Fibroblast of lung (primary cell): ENCODE data around the gene PAK4. TPM values are rescaled to one million over a fixed set of nuclear protein-coding genes. Genes with fewer than 3 reads are reported as not detected.

Experiments used
- DNase-seq, 2 donors: peaks; one replicate each; pipeline versions ENCODE4 v3.0.0 to v3.0.0-alpha.2; 2010; ENCODE audit warnings: low read depth in 2 of 2
- H2AFZ ChIP-seq: 2 replicates; pipeline ENCODE4 v1.5.1; 2012; ENCODE audit warnings: low read length, control low read depth, inconsistent platforms
- H3K27ac ChIP-seq: 2 replicates; pipeline ENCODE4 v1.5.1; 2011; ENCODE audit warnings: low read length, control low read depth; ENCODE audit not compliant: insufficient read depth
- H3K27me3 ChIP-seq: 2 replicates; pipeline ENCODE4 v1.5.1; 2011; ENCODE audit warnings: mild to moderate bottlenecking, low read length; ENCODE audit not compliant: control insufficient read depth, insufficient read depth
- H3K36me3 ChIP-seq: 2 replicates; pipeline ENCODE4 v1.5.1; 2011; ENCODE audit warnings: low read length; ENCODE audit not compliant: control insufficient read depth, insufficient read depth
- H3K4me1 ChIP-seq: 2 replicates; pipeline ENCODE4 v1.5.1; 2011; ENCODE audit warnings: low read length; ENCODE audit not compliant: control insufficient read depth, insufficient read depth; ENCODE audit errors: extremely low read depth
- H3K4me2 ChIP-seq: 2 replicates; pipeline ENCODE4 v1.5.1; 2011; ENCODE audit warnings: low read length, control low read depth; ENCODE audit not compliant: insufficient read depth; ENCODE audit errors: extremely low read depth
- H3K4me3 ChIP-seq, 4 experiments: fragments of 200-600 bp in 1 of 4; sonication (generic) in 1 of 4; replicated peaks in 1 of 4; 2 replicates each; pipeline ENCODE4 v1.5.1; 2011 to 2016; ENCODE audit warnings: low read length in 4 of 4, low read depth in 3 of 4, mild to moderate bottlenecking in 3 of 4, control low read depth in 2 of 4, inconsistent platforms in 1 of 4, mixed read lengths in 1 of 4; ENCODE audit not compliant: insufficient read depth in 1 of 4; ENCODE audit errors: control extremely low read depth in 1 of 4
- H3K79me2 ChIP-seq: 2 replicates; pipeline ENCODE4 v1.5.1; 2012; ENCODE audit warnings: mild to moderate bottlenecking, low read length, inconsistent platforms; ENCODE audit not compliant: control insufficient read depth, insufficient read depth
- H3K9ac ChIP-seq: 2 replicates; pipeline ENCODE4 v1.5.1; 2011; ENCODE audit warnings: mild to moderate bottlenecking, low read length, control low read depth; ENCODE audit not compliant: insufficient read depth
- H3K9me3 ChIP-seq: 2 replicates; pipeline ENCODE4 v1.5.1; 2012; ENCODE audit warnings: low read depth, low read length; ENCODE audit not compliant: control insufficient read depth, insufficient read depth
- H4K20me1 ChIP-seq: 2 replicates; pipeline ENCODE4 v1.5.1; 2011; ENCODE audit warnings: low read length; ENCODE audit not compliant: control insufficient read depth, insufficient read depth; ENCODE audit errors: extremely low read depth
- CTCF ChIP-seq, 2 donors: IDR thresholded peaks in 1 of 2; conservative IDR thresholded peaks in 1 of 2; 1 replicate in 1 of 2; 2 replicates in 1 of 2; pipeline ENCODE4 v1.5.1; 2011 to 2012; ENCODE audit warnings: low read length in 2 of 2, control low read depth in 1 of 2, inconsistent platforms in 1 of 2, low read depth in 1 of 2, mild to moderate bottlenecking in 1 of 2
- EZH2 ChIP-seq: IDR thresholded peaks from 2 replicates; pipeline ENCODE4 v1.5.1; 2012; ENCODE audit warnings: low read length, control low read depth, mild to moderate bottlenecking; ENCODE audit errors: missing control alignments
- polyA plus RNA-seq, 2 donors: library from polyadenylated mRNA; depleted of rRNA in 1 of 2; stranded (reverse) in 1 of 2; unstranded in 1 of 2; fragments of >200 nt; gene quantifications; 2 replicates each; pipeline ENCODE4 v1.2.1, GENCODE V29; 2011 to 2012; ENCODE audit warnings: missing spikeins in 1 of 2
- total RNA-seq: library from RNA; depleted of rRNA; stranded (reverse); fragments of >200 nt; gene quantifications from 2 replicates; pipeline ENCODE4 v1.2.1, GENCODE V29; 2014

The PAK4 gene
- total and polyA plus RNA-seq, 2 donors (not counting 1 experiment from before 2014, with no cell fraction given) = 4.6 to 8.4 TPM

GRCh38 chr19:39097721-39098120, 27.9 kb upstream of the PAK4 start:
- H3K36me3 ChIP-seq = no peaks in the 10 kb centered on the region
- TF ChIP-seq EZH2 (no peak), CTCF (conservative IDR thresholded peaks at IDR 0.05 in 1 of 2, IDR thresholded peaks at IDR 0.05 in 1 of 2; ENCODE audit: low read depth in 1 of 2, low read length in 2 of 2) (no peak)
- H3K9me3 ChIP-seq = no peaks in the 10 kb centered on the region
- no peak overlapping the region for H3K4me3 ChIP-seq
- no peaks in the 10 kb centered on the region for H3K79me2 ChIP-seq
- no peak overlapping the region for H3K27ac ChIP-seq
- H3K4me1 ChIP-seq = no peaks in the 10 kb centered on the region
- no peaks in the 10 kb centered on the region for H4K20me1 ChIP-seq
- no peak for DNase-seq
- no peak overlapping the region for H2AFZ ChIP-seq
- H3K9ac ChIP-seq = no peak overlapping the region
- H3K27me3 ChIP-seq = peaks cover 6% of the 10 kb centered on the region
- no peak overlapping the region for H3K4me2 ChIP-seq

GRCh38 chr19:39098365-39099269, 27.0 kb upstream of the PAK4 start:
- Histone ChIP-seq H3K27ac (no peak overlapping the region), H3K36me3 (no peaks in the 10 kb centered on the region), H2AFZ (no peak overlapping the region), H3K4me2 (no peak overlapping the region), H3K4me3 (no peak overlapping the region), H3K79me2 (no peaks in the 10 kb centered on the region), H3K4me1 (no peaks in the 10 kb centered on the region), H3K9me3 (no peaks in the 10 kb centered on the region), H3K9ac (no peak overlapping the region), H3K27me3 (peaks cover 6% of the 10 kb centered on the region), H4K20me1 (no peaks in the 10 kb centered on the region)
- no peak for DNase-seq
- TF ChIP-seq EZH2 (peak; percentile 64), CTCF (conservative IDR thresholded peaks at IDR 0.05 in 1 of 2, IDR thresholded peaks at IDR 0.05 in 1 of 2; ENCODE audit: low read depth in 1 of 2, low read length in 2 of 2) (no peak)

- Histone ChIP-seq H3K9me3 (no peaks in the 10 kb centered on the region), H3K9ac (no peak overlapping the region), H3K4me1 (no peaks in the 10 kb centered on the region), H3K27me3 (peaks cover 6% of the 10 kb centered on the region), H2AFZ (no peak overlapping the region), H3K4me2 (no peak overlapping the region), H3K36me3 (no peaks in the 10 kb centered on the region), H3K27ac (no peak overlapping the region), H3K79me2 (no peaks in the 10 kb centered on the region), H3K4me3 (no peak overlapping the region), H4K20me1 (no peaks in the 10 kb centered on the region)
- DNase-seq = no peak
- TF ChIP-seq CTCF (conservative IDR thresholded peaks at IDR 0.05 in 1 of 2, IDR thresholded peaks at IDR 0.05 in 1 of 2; ENCODE audit: low read depth in 1 of 2, low read length in 2 of 2) = no peak
- TF ChIP-seq EZH2 = no peak
Measured at GRCh38 chr19:39099341-39099740, 26.2 kb upstream of the PAK4 start.
